VCaP (cell line): ENCODE data around the gene DENND4B.

Source experiments
- H3K27ac ChIP-seq: fragments of 450-650 bp; 2 replicates; pipeline ENCODE4 v1.5.1; 2017
- CTCF ChIP-seq: fragments of 450-650 bp; conservative IDR thresholded peaks from 2 replicates; pipeline ENCODE4 v1.5.1; 2017; ENCODE audit warnings: mild to moderate bottlenecking, moderate library complexity

DENND4B gene

DNA sequence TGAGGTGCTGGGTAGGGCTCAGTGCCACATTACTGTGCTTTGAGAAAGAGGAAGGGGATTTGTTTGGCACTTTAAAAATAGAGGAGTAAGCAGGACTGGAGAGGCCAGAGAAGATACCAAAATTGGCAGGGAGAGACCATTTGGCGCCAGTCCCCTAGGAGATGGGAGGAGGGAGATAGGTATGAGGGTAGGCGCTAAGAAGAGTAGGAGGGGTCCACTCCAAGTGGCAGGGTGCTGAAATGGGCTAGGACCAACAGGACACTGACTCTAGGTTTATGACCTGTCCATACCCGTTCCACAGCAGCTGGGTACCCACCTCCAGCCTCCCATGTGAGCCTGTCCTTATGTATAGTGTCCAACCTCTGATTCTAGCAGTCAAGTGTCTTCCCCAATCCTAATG is 12.9 kb upstream of the DENND4B start:
- no peak for TF ChIP-seq CTCF
- peak overlapping the region; percentile 95; the same call in 1 of the 2 replicates for H3K27ac ChIP-seq

DNA sequence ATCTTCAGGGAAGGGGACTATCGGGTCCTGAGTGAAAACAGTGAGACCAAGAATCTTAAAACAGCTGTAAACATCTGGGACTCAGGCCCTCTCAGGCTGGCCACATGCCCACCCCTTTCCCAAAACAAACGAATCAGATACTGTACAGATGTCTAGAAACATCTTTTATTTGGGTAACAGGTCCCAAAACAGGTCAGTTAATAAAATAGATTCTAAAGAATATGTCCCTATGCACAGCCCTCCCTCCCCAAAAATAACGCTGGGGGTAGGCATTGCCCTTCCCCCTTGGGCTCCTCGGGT is 12.4 kb upstream of the DENND4B start:
- peak overlapping the region; percentile 95 for H3K27ac ChIP-seq
- no peak for TF ChIP-seq CTCF

DNA sequence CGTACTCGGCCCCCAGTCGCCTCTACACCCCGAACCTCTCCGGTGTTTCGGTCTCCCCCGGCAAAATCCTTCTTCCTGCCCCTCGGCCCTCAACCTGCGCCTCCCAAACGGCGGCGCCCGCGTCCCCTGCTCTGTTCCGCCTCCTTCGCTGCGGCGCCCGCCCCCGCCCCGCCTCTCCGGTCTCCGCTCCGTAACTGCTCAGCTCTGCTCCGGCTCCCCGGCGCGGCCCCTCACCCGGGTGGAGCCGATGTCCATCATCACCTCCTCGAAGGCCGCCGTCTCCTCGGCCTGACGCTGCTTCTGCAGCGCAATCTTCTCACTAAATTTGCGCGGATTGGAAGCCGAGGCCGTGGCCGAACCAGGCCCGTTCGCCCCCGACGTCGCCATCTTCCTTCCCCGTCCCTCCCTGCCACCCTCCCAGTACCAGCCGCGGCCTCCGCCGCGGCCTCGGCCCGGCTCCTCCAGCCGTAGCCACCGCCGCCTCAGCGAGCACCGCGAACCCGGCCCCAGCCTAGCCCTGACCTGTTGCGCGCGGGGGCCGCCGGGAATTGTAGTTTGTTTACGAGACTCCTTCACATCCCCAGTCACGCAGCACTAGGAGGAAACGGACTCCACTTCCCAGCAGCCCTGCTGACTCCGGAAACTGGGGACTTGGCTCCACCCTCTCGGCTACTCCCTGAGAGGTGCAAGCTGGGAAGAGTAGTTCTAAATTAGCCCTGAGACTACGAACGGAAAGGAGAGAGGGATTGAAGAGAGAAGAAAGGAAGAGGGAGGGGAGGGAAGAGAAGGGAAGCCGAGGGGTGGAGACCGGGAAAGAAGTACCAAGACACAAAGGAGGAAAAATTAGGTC is 11.8 kb upstream of the DENND4B start, which contains the start of gene CRTC2:
TSS of gene CRTC2 (minus strand) at position 502 of the 850 bp plus-strand sequence. CDS start at position 387, 115 bp downstream.
- peak within 1 kb of the TSS; percentile 95 for H3K27ac ChIP-seq
- no peak for TF ChIP-seq CTCF

- no peak for TF ChIP-seq CTCF
- H3K27ac ChIP-seq: peak overlapping the region; percentile 95
These were observed 11.2 kb upstream of the DENND4B start for GRCh38 chr1:153957744-153958110.

DNA sequence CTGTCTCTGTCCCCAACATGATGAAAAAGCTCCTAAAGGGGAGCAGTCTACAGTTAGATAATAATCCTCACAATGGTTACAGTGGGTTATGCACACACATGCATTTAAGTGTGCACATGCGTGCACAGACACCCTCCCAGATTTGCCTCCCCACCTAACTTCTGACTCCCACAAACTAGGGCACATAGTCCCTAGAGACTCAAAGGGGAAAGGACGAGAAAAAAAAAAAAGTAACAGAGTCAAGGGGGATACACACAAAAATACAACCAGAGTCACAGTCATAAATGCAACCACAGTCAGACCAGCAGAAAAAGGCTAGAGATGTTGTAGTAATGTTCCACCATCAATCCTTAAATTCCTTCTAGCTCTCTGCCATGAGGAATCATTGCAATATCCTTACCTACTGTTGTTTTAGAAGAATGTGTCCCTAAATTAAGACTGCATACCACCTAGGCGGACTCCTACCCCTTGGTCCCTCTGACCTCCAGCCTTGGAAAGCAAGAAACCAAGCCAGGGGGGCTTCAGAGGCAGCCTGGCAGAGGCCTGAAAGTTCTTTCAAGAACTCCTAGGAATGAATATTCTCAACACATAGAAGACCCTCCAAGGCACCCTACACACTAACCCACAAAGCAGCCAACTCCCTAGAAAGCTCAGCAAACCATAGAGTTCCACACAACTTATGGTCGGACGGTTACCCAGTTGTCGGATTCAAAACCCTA is 10.6 kb upstream of the DENND4B start:
- H3K27ac ChIP-seq: peak overlapping the region; percentile 95
- TF ChIP-seq CTCF: no peak

DNA sequence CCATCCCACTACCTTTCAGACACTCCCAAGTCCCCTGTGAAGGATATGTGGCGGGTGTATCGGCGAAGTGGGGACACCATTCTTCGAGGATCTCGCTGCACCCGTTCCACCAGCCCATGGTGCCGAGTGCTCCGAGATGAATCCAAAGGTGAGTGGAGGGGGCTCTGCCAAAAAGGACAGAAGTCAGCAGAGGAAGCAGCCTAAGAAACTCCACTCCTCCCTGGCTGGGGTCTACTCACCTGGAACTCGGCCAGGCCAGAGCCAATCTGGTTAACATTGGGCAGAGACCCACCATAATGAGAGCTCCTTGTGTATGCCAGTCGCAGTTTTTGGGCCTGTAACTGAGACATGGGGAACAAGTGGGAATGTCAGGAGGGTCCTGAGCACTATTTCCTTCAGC is 8.3 kb upstream of the DENND4B start:
- H3K27ac ChIP-seq: no peak overlapping the region
- TF ChIP-seq CTCF: no peak

- no peak overlapping the region for H3K27ac ChIP-seq
- no peak for TF ChIP-seq CTCF
These were observed 7.4 kb upstream of the DENND4B start for GRCh38 chr1:153953859-153954365.
